Hepatocyte (in vitro differentiated cells): ENCODE measurements around the gene SETD6. TPM values are rescaled to one million over a fixed set of nuclear protein-coding genes. Genes with fewer than 3 reads are reported as not detected.

Experiments
- DNase-seq: peaks from one replicate; pipeline ENCODE4 v3.0.0-alpha.2; 2016; ENCODE audit warnings: low spot score
- H2AFZ ChIP-seq: fragments of 200-600 bp; sonication (generic); 2 replicates; pipeline ENCODE4 v1.6.0; 2016; ENCODE audit warnings: antibody characterized with exemption, mild to moderate bottlenecking
- H3K27ac ChIP-seq: fragments of 200-600 bp; sonication (generic); 2 replicates; pipeline ENCODE4 v1.5.1; 2016; ENCODE audit warnings: mild to moderate bottlenecking
- H3K27me3 ChIP-seq: fragments of 200-600 bp; sonication (generic); 2 replicates; pipeline ENCODE4 v1.6.1; 2016
- H3K36me3 ChIP-seq: fragments of 200-600 bp; sonication (generic); replicated peaks from 2 replicates; pipeline ENCODE4 v1.5.1; 2016; ENCODE audit warnings: low read depth; ENCODE audit not compliant: insufficient read depth
- H3K4me1 ChIP-seq: fragments of 200-600 bp; sonication (generic); 2 replicates; pipeline ENCODE4 v1.5.1; 2016; ENCODE audit warnings: mild to moderate bottlenecking, moderate library complexity; ENCODE audit not compliant: insufficient read depth
- H3K4me2 ChIP-seq: fragments of 200-600 bp; sonication (generic); 2 replicates; pipeline ENCODE4 v1.6.0; 2016
- H3K4me3 ChIP-seq: fragments of 200-600 bp; sonication (generic); 2 replicates; pipeline ENCODE4 v1.5.1; 2016; ENCODE audit warnings: mild to moderate bottlenecking
- H3K79me2 ChIP-seq: fragments of 200-600 bp; sonication (generic); 2 replicates; pipeline ENCODE4 v1.6.0; 2017; ENCODE audit warnings: mild to moderate bottlenecking
- H3K9me2 ChIP-seq: fragments of 200-600 bp; sonication (generic); replicated peaks from 2 replicates; pipeline ENCODE4 v1.6.0; 2017; ENCODE audit warnings: mild to moderate bottlenecking; ENCODE audit not compliant: insufficient read depth
- H3K9me3 ChIP-seq: fragments of 200-600 bp; sonication (generic); 2 replicates; pipeline ENCODE4 v1.5.1; 2016; ENCODE audit warnings: low read depth, mild to moderate bottlenecking
- H4K20me1 ChIP-seq: fragments of 200-600 bp; sonication (generic); 2 replicates; pipeline ENCODE4 v1.6.0; 2016; ENCODE audit warnings: mild to moderate bottlenecking; ENCODE audit not compliant: insufficient read depth, poor library complexity, severe bottlenecking
- EZH2 ChIP-seq: fragments of 200-600 bp; sonication (generic); IDR thresholded peaks from 2 replicates; pipeline ENCODE4 v1.6.1; 2016; ENCODE audit warnings: antibody characterized with exemption, mild to moderate bottlenecking, borderline replicate concordance
- EZH2phosphoT487 ChIP-seq: fragments of 200-600 bp; sonication (generic); IDR thresholded peaks from one replicate; pipeline ENCODE4 v1.6.1; 2018; ENCODE audit warnings: antibody characterized with exemption, mild to moderate bottlenecking, low read depth, moderate library complexity; ENCODE audit not compliant: unreplicated experiment, severe bottlenecking
- WGBS: methylation state at CpG from one replicate; pipeline ENCODE4 v1.1.6; 2016; ENCODE audit warnings: low lambda C conversion rate; ENCODE audit errors: missing lambda C conversion rate; 5-methylcytosine and 5-hydroxymethylcytosine counted together
- polyA plus RNA-seq: library from polyadenylated mRNA; unstranded; fragments of >200 nt; fragmentation: Nextera tagmentation; extraction: Ambion mirVana; gene quantifications from 2 replicates; pipeline ENCODE4 v1.2.1, GENCODE V29; 2016
- total RNA-seq: library from RNA; depleted of rRNA; stranded (reverse); fragments of >200 nt; gene quantifications from 2 replicates; pipeline ENCODE4 v1.2.3, GENCODE V29; 2014
- TF ChIP-seq, protein P1 (sequence below): fragments of 200-600 bp; sonication (generic); IDR thresholded peaks from 2 replicates; pipeline ENCODE4 v1.5.1; 2016; ENCODE audit warnings: antibody characterized with exemption, mild to moderate bottlenecking; ENCODE audit not compliant: poor library complexity

Gene SETD6
- total and polyA plus RNA-seq, 2 experiments from 2014 or later, result 9.7 to 11.4 TPM

DNA sequence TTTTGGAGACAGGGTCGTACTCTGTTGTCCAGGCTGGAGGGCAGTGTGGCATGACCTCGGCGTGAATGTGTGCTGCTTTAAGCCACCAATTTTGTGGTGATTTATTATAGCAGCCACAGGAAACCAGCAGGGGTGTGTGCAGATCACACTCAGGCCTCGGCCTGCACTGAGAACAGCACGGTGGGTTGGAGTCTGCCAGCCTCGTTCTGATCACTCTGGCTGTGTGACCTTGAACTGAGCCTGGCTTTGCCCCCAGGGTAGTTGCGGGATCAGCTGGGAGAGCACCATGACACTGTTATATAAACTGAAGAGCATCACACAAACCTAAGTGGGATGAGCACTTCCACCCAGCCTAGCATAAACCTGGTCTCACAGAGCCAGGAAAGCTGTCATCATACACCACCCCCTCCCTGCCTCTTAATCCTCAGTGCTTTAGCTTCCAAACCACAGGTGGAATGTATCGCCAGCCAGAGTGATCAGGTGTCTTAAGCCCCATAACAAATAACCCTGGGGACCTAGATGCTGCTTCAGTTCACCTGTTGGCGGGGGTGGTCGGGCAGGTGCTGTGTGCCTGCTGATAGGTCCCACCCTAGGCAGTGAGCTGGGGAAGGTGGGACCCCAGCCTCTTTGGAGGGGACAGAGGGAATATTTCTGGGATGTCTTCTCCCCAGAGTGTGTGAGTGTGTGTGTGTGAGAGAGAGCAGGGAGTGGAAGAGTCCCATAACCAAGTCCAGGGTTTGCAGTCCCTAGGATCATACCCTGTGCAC is 43.9 kb upstream of the SETD6 start:
- no peak for DNase-seq
- Histone ChIP-seq H3K9me3 (no peaks in the 10 kb centered on the region), H3K4me3 (no peak overlapping the region), H3K27me3 (peaks cover 27% of the 10 kb centered on the region), H2AFZ (no peak overlapping the region), H3K36me3 (no peaks in the 10 kb centered on the region), H3K4me2 (no peak overlapping the region), H3K79me2 (no peaks in the 10 kb centered on the region), H3K9me2 (no peaks in the 10 kb centered on the region), H3K4me1 (no peaks in the 10 kb centered on the region), H3K27ac (no peak overlapping the region), H4K20me1 (no peaks in the 10 kb centered on the region)
- WGBS, result 71% methylated on average over 10 of the region's 10 CpGs
- TF ChIP-seq, protein P1, sequence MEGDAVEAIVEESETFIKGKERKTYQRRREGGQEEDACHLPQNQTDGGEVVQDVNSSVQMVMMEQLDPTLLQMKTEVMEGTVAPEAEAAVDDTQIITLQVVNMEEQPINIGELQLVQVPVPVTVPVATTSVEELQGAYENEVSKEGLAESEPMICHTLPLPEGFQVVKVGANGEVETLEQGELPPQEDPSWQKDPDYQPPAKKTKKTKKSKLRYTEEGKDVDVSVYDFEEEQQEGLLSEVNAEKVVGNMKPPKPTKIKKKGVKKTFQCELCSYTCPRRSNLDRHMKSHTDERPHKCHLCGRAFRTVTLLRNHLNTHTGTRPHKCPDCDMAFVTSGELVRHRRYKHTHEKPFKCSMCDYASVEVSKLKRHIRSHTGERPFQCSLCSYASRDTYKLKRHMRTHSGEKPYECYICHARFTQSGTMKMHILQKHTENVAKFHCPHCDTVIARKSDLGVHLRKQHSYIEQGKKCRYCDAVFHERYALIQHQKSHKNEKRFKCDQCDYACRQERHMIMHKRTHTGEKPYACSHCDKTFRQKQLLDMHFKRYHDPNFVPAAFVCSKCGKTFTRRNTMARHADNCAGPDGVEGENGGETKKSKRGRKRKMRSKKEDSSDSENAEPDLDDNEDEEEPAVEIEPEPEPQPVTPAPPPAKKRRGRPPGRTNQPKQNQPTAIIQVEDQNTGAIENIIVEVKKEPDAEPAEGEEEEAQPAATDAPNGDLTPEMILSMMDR, result no peak
- TF ChIP-seq EZH2phosphoT487 (no peak), EZH2 (no peak)

DNA sequence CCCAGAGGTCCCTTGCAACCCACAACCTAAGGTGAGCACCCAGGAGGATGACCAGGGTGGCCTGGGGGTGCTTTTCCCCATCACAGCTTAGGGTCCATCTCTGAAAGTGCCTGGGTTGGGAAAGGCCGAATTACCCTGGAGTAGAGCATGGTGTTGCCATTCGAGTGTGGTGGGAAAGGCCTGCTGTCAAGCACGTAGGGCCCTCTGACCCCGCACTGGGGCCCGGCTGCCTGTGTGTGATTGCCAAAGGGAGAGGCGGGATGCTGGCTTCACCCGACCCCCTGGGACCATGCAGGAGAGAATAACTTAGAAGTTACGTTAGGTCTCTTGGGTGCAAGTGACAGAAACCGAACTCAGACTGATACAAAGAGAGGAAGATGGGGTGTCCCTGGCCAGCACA is 43.1 kb upstream of the SETD6 start:
- Histone ChIP-seq H3K79me2 (no peaks in the 10 kb centered on the region), H3K27me3 (peaks cover 18% of the 10 kb centered on the region), H3K27ac (no peak overlapping the region), H4K20me1 (no peaks in the 10 kb centered on the region), H2AFZ (no peak overlapping the region), H3K9me2 (no peaks in the 10 kb centered on the region), H3K4me3 (no peak overlapping the region), H3K9me3 (no peaks in the 10 kb centered on the region), H3K36me3 (no peaks in the 10 kb centered on the region), H3K4me2 (no peak overlapping the region), H3K4me1 (no peaks in the 10 kb centered on the region)
- WGBS, result 94% methylated on average over 9 of the region's 9 CpGs
- DNase-seq, result no peak
- TF ChIP-seq EZH2phosphoT487, result no peak
- no peak for TF ChIP-seq EZH2
- TF ChIP-seq, protein P1, result no peak

DNA sequence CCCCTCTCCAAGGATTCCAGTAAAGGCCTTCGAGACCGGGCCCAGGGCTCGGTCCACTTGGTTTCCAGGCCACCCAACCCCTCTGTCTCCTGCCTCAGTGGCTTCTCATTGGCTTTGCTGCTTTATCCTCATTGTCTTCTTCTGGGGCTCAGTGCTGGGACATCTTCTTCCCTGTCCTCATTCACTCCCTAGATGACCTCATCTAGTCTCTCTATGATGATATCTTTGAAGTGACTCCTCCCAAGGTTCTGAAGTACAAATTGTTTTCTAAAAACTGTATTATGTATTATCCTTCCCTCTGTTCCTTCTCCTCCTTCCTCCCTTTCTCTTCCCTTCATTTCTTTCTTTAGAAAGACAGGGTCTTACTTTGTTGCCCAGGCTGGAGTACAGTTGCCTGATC is 42.5 kb upstream of the SETD6 start:
- Histone ChIP-seq H4K20me1 (no peaks in the 10 kb centered on the region), H3K4me1 (no peaks in the 10 kb centered on the region), H3K36me3 (no peaks in the 10 kb centered on the region), H3K4me3 (no peak overlapping the region), H3K27ac (no peak overlapping the region), H3K27me3 (peaks cover 14% of the 10 kb centered on the region), H3K9me3 (no peaks in the 10 kb centered on the region), H3K9me2 (no peaks in the 10 kb centered on the region), H3K4me2 (no peak overlapping the region), H2AFZ (no peak overlapping the region), H3K79me2 (no peaks in the 10 kb centered on the region)
- DNase-seq, result no peak
- WGBS, result 92% methylated on average over 3 of the region's 3 CpGs
- TF ChIP-seq EZH2phosphoT487 (no peak), EZH2 (no peak)
- TF ChIP-seq, protein P1, result no peak
